GM21447 (cell line): ENCODE measurements around the gene PTPN7.
"Not testable (repeated sequence)": the region's sequence is repeated elsewhere in the genome, so short reads cannot be mapped to it uniquely, and the experiment has no call there.

ENCODE experiments used
- ATAC-seq: cut with Tn5 transposase; IDR thresholded peaks from one replicate; pipeline ENCODE4 v1.9.1; 2021; ENCODE audit not compliant: unreplicated experiment

Gene PTPN7

DNA sequence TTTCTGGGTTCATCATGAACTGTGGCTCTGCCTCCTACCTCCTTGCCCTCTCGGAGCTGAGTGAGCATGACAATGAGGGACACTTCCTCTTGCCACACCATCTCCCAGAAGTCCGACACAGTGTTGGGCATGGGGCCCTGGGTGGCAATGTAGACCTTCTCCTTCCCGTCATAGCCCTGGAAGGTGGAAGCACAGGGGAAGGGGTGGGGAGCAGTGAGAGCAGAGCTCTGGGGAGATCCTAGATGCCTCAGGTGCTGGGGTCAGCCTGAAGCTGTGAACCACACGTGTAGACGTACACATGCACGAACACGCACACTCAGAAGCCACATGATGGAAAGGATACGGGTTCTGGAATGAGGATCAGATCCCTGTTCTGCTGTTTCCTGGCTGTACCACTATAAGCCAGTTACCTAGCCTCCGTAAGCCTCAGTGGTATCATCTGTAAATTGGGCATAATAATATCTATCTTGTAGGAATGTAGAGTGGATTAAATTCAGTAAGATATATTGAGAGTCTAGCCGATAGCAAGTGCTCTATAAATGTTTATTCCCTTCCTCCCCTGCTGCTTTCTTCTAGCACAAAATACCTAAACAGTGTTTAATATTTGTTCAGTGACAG is 6.1 kb downstream of the PTPN7 start:
- no peak for ATAC-seq

GRCh38 chr1:202153284-202153683 is 7.1 kb downstream of the PTPN7 start:
- no peak for ATAC-seq

DNA sequence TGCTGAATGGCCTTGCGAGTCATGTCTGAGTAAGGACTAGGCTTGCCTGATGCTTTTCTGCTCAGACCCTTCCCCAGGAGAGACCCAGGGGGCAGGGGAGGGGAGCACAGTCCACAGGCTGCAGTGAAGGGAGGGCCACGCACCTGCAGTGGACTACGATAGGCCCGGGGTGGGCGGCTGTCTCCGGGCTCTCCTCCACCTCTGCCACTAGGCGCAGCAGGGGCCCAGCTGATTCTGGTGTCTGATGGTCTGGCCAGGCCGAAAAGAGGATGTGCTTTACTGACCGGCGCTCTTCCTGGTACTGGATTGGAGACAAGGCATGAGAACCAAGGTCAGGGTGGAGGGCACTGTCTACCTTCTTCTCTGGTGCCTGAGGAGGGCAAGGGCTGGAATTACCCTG is 8.0 kb downstream of the PTPN7 start:
- ATAC-seq = no peak

GRCh38 chr1:202151045-202151444 is 9.4 kb downstream of the PTPN7 start:
- ATAC-seq = no peak

DNA sequence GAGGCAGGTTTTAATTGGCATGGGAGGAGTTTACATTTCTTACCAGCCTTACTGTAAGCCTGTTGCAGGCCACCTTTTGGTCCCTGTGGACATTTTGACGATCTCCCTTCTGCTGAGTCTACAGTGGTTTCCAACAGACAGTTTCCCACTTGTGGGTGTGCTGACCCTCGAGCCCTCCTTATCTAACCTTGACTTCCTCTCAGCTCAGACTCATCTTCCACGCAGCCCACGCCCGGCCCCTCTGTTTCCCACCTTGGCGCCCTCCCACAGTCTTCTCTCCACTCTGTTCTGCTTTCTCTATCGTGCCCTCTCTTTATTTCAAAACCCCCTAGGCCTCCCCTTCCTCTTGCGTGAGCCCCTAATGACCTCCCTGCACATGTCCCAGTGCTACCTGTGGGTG is 9.8 kb downstream of the PTPN7 start:
- no peak for ATAC-seq

- ATAC-seq = no peak
These were observed 10.2 kb downstream of the PTPN7 start for GRCh38 chr1:202150187-202150586.

DNA sequence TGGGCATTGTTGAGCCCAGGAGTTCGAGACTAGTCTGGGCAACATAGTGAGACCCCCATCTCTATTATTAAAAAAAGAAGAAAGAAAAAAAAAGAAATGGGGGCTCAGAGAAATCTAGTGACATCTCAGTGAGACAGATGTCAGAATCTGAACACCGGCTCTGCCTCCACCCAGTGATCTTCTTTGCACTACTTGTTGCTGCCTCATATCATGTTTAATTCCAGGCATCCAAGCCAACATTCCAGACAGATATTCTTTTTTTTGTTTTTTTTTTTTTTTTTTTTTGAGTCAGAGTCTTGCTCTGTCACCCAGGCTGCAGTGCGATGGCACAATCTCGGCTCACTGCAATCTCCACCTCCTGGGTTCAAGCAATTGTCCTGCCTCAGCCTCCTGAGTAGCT is 10.8 kb downstream of the PTPN7 start:
- no peak for ATAC-seq

DNA sequence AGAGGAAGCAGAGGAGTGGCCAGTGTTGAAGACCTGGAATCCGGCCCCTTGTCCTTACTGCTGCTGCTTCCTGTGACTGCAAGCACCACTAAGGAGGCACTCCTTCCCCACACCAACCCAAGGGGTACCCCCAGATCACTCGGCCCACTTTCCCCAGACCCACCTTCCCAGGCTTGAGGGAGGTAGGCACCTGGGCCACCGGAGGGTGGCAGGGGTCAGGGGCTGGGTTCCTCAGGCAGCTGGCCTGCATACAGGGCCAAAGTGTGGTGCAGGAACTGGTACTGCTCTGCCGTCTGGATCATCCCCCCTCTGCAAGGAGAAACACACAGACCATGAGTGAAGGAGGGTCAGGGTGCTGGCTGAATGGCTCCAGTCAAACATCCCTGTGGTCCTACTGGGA is 12.0 kb downstream of the PTPN7 start:
- no peak for ATAC-seq

GRCh38 chr1:202146993-202147392 is 13.4 kb downstream of the PTPN7 start:
- no peak for ATAC-seq

- no peak for ATAC-seq
These were observed 14.1 kb downstream of the PTPN7 start for GRCh38 chr1:202146279-202146678.

DNA sequence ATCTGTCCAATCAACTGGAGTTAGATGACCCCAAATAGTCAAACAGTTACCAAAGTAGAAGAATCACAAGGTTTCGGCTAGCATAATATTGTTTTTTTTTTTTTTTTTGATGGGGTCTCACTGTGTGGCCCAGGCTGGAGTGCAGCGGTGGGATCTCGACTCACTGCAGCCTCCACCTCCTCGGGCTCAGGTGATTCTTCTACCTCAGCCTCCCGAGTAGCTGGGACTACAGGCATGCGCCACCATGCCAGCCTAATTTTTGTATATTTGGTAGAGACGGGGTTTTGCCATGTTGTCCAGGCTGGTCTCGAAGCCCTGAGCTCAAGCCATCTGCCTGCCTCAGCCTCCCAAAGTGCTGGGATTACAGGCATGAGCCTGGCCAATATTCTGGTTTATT is 14.7 kb downstream of the PTPN7 start:
- ATAC-seq = not testable (repeated sequence)

GRCh38 chr1:202145068-202145743 is 15.2 kb downstream of the PTPN7 start:
- peak; percentile 4 for ATAC-seq

DNA sequence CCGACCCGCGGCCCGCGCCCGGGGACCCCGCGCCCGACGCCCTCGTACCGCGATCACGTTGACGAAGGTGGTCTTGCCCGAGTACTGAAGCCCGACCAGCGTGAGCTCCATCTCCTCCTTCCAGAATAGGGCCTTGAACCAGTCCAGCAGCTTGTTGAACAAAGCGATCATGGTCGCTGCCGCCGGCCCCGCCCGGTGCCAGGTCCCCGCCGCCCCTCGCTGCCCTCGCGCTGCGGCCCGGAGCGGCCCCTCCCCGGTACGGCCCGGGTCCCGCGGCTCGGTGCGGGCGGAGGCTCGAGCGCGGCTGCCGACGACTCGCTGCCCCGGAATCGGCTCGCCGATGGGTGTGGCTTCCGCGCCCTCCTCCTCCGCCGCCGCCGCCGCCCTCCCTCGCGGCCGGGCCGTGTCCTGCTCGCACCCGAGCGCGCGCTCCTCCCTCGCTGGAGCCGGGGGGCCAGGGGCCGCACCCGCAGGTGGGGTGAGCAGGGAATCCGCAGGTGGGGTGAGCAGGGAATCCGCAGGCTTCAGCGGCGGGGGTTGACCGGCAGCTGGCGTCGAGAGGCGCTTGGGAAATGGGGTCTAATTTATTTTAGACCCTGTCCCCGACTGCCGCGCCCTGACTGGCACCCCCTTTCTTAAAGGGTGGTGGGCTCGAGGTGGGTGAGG is 15.9 kb downstream of the PTPN7 start, which contains the start of gene ARL8A:
Gene ARL8A (minus strand): TSS at position 336 of the 666 bp plus-strand sequence. CDS start 165 bp downstream, at position 171.
- ATAC-seq = peak; percentile 46

DNA sequence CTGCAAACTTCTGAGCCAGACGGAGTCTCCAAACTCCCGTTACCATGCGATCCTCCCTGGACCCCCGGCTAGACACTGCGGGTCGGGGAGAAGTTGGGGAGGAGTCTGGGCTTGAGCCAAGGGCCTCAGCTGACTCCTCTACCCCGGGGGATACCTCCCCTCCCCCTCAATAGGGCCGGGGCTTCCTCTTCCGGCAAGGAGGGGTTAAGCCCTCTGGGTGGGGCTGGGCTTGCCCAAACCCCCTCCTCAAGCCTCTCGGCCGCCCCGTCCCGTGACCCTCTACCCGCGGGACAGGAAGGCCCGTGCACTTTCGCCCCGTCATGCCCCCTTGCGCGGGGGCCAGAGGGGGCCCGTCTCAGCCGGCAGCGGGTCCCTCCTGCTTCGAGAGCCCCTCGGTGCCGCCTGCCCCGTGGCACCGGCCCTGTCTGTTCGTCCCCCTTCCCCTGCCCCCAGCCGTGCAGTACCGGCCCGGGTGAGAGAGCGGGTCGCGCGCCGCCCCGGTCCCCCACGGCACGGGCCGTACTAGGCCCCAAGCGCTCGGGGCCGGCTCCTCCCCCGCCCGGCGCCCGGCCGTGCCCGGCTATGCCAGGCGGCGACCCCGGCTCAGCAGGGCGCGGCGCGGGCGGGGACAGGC is 16.5 kb downstream of the PTPN7 start:
- peak; percentile 51 for ATAC-seq

- peak; percentile 38 for ATAC-seq
These were observed 17.2 kb downstream of the PTPN7 start for GRCh38 chr1:202143011-202143767.

DNA sequence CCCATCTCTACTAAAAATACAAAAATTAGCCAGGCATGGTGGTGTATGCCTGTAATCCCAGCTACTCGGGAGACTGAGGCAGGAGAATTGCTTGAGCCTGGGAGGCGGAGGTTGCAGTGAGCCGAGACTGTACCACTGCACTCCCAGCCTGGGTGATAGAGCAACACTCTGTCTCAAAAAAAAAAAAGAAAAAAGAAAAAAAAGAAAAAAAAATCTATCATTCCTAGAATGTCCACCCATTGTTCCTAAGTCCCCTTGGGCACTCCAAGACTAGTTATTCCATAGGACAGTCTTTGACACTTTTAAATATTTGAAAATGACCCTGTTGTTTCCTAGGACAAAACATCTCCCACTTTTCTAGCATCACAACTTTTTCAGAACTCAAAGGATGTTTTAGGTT is 18.9 kb downstream of the PTPN7 start:
- ATAC-seq = not testable (repeated sequence)

GRCh38 chr1:202140833-202141232 is 19.6 kb downstream of the PTPN7 start:
- ATAC-seq = no peak

DNA sequence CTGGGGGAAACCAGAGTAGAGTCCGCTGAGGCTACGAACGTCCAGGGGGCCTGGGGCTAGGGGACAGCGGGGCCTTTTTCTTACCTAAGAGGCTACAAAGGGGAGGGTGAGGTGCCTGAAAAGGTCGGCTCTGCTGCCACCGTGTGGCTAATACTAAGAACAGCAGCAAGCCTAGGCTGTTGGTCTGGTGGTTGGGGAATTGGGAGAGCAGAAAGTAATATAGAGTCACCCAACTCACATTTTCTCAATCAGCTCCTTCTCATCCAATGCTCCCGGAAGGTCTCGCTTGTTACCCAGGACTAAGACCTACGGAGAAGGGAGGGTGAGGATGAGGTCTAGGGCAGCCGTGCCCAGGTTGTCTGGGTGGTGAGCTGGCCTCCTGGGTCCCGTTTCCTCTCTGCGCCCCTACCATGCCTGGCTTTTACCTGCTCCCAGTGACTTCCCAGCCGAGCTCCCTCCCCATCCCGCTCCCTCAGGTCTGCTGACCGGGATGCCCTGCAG is 25.1 kb downstream of the PTPN7 start:
- no peak for ATAC-seq

GRCh38 chr1:202134645-202135172 is 25.7 kb downstream of the PTPN7 start:
- ATAC-seq = no peak

DNA sequence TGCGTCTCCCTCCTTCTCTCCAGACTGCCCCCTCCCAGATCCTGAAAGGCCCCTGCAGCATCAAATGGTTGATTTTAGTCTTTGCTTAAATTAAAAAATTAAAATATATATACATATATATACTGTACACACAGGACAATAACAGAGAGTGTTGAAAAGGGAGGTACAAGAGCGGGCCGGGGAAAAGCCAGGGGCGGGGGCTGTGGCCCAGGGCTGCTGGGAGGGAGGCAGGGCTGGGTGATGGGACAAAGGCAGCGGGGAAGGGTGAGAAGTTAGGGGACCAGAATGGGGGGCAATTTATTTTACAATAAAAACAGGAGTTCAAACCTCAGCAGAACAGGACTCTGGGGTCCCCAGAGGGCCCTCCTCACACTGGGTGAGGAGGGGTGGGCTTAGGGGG is 26.4 kb downstream of the PTPN7 start:
- no peak for ATAC-seq

- ATAC-seq = no peak
These were observed 26.9 kb downstream of the PTPN7 start for GRCh38 chr1:202133496-202133895.
